NB4 (cell line): Measurements from ENCODE around the gene FOSL2.

ENCODE experiments used
- DNase-seq: peaks from one replicate; pipeline ENCODE4 v3.0.0; 2010; ENCODE audit warnings: low read depth
- H3K4me3 ChIP-seq: one replicate; pipeline ENCODE4 v1.5.1; 2011; ENCODE audit warnings: mild to moderate bottlenecking, low read depth, low read length, moderate library complexity
- MAX ChIP-seq: IDR thresholded peaks from 2 replicates; pipeline ENCODE4 v1.6.1; 2011; ENCODE audit warnings: low read depth, low read length
- MYC ChIP-seq: IDR thresholded peaks from 2 replicates; pipeline ENCODE4 v1.6.1; 2011; ENCODE audit warnings: low read depth, low read length
- POLR2A ChIP-seq: IDR thresholded peaks from 2 replicates; pipeline ENCODE4 v1.6.1; 2011; ENCODE audit warnings: mild to moderate bottlenecking; ENCODE audit not compliant: insufficient read length; ENCODE audit errors: extremely low read depth
- TF ChIP-seq, protein P1 (sequence below): IDR thresholded peaks from one replicate; pipeline ENCODE4 v1.5.1; 2012; ENCODE audit warnings: low read depth, low read length

The FOSL2 gene

GRCh38 chr2:28433215-28433614 lies 40.6 kb downstream of the FOSL2 start:
- no peak overlapping the region for H3K4me3 ChIP-seq
- TF ChIP-seq MYC: no peak
- no peak for TF ChIP-seq POLR2A
- TF ChIP-seq, protein P1, sequence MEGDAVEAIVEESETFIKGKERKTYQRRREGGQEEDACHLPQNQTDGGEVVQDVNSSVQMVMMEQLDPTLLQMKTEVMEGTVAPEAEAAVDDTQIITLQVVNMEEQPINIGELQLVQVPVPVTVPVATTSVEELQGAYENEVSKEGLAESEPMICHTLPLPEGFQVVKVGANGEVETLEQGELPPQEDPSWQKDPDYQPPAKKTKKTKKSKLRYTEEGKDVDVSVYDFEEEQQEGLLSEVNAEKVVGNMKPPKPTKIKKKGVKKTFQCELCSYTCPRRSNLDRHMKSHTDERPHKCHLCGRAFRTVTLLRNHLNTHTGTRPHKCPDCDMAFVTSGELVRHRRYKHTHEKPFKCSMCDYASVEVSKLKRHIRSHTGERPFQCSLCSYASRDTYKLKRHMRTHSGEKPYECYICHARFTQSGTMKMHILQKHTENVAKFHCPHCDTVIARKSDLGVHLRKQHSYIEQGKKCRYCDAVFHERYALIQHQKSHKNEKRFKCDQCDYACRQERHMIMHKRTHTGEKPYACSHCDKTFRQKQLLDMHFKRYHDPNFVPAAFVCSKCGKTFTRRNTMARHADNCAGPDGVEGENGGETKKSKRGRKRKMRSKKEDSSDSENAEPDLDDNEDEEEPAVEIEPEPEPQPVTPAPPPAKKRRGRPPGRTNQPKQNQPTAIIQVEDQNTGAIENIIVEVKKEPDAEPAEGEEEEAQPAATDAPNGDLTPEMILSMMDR: no peak
- no peak for TF ChIP-seq MAX
- no peak for DNase-seq

DNA sequence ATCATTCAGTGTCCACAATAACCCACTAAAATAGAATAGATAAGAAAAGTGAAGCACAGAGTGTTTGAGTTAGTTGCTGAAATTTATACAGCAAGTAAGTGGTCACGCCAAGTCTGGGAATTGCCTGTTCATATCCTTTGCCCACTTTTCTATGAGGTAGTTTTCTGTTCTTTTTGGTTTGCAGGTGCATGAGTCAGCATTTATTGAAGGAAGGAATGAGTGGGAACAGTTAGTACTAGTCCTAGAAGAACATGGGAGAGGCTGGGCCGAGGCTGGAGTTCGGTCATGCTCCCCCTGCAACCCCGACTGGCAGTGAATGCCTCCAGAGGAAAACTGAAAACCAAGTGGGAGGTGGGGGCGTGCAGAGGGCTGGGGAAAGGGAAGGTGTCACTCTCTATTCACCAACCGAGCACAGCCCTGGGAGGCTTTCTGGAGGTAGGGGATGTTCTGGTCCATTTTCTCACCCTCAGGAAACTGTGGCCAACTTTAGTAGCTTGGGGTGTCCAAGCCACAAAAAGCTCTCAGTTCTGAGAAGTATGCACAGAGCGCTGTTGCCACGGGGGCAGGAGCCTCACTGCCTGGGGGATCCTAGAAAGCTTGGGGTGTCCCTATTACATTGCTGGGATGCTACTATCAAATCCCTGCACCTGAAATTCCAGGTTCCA lies 41.4 kb downstream of the FOSL2 start:
- H3K4me3 ChIP-seq: no peak overlapping the region
- DNase-seq: no peak
- no peak for TF ChIP-seq MYC
- no peak for TF ChIP-seq POLR2A
- TF ChIP-seq, protein P1: no peak
- TF ChIP-seq MAX: no peak

GRCh38 chr2:28434600-28434989 lies 41.9 kb downstream of the FOSL2 start:
- TF ChIP-seq MAX: no peak
- TF ChIP-seq, protein P1: no peak
- TF ChIP-seq MYC: no peak
- TF ChIP-seq POLR2A: no peak
- no peak overlapping the region for H3K4me3 ChIP-seq
- DNase-seq: no peak

DNA sequence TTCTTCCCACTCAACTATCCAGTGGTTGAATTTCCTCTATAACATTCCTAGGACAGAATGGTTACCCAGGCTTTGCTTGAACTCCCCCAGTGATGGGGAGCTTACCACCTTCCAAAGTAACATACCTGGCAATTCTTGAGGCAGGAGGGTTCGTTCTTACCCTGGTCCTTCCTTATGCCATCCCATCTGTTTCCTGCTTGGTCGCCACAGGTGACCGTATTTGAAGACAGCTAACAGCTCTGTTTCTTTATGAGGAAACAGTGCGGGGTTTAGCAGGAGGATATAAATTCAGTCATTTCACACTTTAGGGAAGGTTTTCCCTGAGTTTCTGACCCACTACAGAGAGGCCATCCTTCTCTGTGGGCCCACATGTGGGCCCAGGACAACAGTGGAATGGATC lies 42.6 kb downstream of the FOSL2 start:
- TF ChIP-seq MAX: no peak
- TF ChIP-seq POLR2A: no peak
- TF ChIP-seq MYC: no peak
- TF ChIP-seq, protein P1: no peak
- no peak overlapping the region for H3K4me3 ChIP-seq
- DNase-seq: no peak

- DNase-seq: no peak
- TF ChIP-seq, protein P1: no peak
- TF ChIP-seq MYC: no peak
- no peak for TF ChIP-seq MAX
- no peak for TF ChIP-seq POLR2A
- H3K4me3 ChIP-seq: no peak overlapping the region
Measured at GRCh38 chr2:28435814-28436351, 43.2 kb downstream of the FOSL2 start.
